Rectal smooth muscle tissue (tissue), 1 donor: ENCODE data around the gene MARK3.

Experiments used
- H3K27ac ChIP-seq: one replicate; pipeline ENCODE4 v1.7.0; 2013; ENCODE audit warnings: low read depth, low read length, inconsistent platforms
- H3K27me3 ChIP-seq: one replicate; pipeline ENCODE4 v1.7.0; 2013; ENCODE audit warnings: low read length; ENCODE audit not compliant: control insufficient read depth, insufficient read depth
- H3K36me3 ChIP-seq: one replicate; pipeline ENCODE4 v1.7.0; 2013; ENCODE audit warnings: low read length; ENCODE audit not compliant: control insufficient read depth, insufficient read depth
- H3K4me1 ChIP-seq: one replicate; pipeline ENCODE4 v1.7.0; 2013; ENCODE audit warnings: low read length; ENCODE audit not compliant: control insufficient read depth, insufficient read depth
- H3K4me3 ChIP-seq: one replicate; pipeline ENCODE4 v1.7.0; 2013; ENCODE audit warnings: low read length
- H3K9ac ChIP-seq: one replicate; pipeline ENCODE4 v1.7.0; 2013; ENCODE audit warnings: low read length

MARK3 gene

DNA sequence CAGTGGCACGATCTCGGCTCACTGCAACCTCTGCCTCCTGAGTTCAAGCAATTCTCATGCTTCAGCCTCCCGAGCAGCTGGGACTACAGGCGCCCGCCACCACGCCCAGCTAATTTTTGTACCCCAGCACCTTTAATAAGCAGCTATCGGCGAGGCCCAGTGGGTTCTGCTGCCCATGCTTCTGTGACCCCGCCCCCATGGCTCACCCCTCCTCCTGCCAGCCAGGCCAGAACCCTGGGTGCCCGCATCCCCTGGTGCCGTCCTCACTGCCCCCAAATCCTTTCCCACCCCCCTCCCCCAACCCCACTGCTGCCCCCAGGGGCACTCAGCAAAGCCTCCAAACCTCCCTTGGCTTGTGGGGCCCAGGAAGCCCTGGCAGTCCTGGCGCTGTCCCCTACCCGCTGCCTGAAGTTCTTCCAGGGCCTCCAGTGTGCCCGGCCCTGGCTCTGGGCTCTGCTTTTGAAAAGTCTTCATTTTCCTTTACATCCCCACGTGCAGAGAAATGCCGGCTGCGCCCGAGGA lies 162.8 kb downstream of the MARK3 start:
- Histone ChIP-seq H3K4me3 (no peak overlapping the region), H3K4me1 (peaks cover 67% of the 10 kb centered on the region), H3K9ac (no peak overlapping the region), H3K27me3 (no peaks in the 10 kb centered on the region), H3K36me3 (no peaks in the 10 kb centered on the region), H3K27ac (peak overlapping the region; percentile 4)

DNA sequence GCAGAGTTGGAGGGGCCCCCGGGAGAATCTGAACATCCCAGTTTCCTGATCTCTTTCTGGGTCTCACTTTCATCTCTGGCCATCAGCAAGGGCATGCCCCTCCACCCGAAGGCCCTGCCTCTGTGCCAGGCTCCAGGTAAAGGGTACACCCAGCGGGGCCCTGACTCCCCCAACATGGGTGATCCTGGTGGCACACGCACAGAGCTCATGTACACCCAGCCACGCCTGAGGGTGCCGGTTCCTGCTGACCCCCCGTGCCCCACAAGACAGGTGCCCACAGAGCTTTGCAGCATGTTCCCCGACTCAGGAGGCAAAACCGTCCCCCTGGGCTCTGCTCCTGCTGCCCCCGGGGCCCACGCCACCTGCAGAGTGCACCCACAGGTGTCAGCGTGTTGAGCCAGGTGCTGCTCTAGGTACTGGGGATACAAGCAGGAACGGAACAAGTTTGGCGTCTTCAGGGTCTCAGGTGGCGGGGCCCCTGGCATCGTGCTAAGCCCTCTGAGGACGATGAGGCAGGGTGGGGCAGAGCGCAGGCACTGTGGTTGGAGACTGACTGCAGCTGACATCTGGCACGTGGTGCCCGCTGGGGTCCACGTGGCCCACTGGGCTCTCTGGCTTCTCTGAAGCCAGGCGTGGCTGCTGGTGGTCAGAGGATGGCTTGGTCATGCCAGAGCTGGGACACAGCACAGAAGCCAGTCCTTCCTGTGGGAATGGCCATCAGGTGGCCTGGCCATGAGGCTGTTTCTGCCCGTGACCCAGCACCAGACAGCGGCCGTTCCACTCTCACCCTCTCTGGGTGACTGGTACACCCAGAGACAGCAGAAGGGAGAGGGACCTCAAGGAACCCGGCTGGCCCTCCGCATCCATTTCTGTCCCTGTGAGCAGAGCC lies 163.5 kb downstream of the MARK3 start:
- no peaks in the 10 kb centered on the region for H3K36me3 ChIP-seq
- H3K27ac ChIP-seq = peak overlapping the region; percentile 98
- peaks cover 60% of the 10 kb centered on the region for H3K4me1 ChIP-seq
- no peak overlapping the region for H3K9ac ChIP-seq
- H3K4me3 ChIP-seq = no peak overlapping the region
- no peaks in the 10 kb centered on the region for H3K27me3 ChIP-seq

DNA sequence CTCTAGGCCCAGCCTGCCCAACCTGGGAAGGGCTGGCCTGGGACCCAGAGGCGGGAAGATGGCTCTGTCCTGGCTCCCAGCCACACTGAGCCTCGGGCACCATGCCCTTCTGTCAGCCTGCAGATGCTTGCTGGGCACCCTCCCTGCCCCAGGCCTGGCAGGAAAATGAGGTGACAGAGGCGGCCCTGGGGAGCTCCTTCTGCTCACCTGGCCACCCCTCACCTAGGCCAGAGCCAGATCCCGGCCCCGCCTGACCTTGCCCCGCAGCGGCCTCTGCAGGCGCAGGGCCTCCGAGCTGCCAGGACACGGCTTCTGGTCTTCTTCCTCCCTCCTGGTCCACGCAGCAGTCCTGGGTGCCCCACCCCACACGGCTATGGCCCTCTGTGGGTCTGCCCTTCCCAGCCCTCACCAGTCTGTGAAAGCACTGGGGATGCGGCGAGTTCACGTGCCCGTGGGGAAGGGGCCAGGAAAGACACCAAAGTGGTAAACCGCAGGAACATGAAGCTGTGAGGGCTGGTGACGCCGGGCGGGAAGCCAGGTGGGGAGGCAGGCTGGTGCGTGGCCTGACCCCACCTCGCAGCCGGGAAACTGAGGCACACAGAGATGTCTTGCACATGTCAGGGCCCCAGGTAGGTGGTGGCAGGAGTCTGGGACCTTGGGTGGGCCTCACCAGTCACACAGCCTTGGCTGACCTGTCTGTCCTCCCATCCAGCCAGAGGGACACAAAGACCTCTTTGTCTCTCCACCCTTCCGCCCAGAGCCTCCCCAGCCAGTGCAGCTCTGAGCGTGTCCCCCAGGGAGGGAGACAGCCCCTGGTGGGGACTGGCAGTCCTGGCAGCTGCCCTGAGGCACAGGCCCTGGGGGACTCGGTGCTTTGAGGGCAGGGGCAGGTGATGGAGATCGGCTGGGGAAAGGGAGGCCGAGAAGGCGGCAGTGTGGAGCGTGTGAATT lies 164.4 kb downstream of the MARK3 start:
- peak overlapping the region; percentile 98 for H3K27ac ChIP-seq

DNA sequence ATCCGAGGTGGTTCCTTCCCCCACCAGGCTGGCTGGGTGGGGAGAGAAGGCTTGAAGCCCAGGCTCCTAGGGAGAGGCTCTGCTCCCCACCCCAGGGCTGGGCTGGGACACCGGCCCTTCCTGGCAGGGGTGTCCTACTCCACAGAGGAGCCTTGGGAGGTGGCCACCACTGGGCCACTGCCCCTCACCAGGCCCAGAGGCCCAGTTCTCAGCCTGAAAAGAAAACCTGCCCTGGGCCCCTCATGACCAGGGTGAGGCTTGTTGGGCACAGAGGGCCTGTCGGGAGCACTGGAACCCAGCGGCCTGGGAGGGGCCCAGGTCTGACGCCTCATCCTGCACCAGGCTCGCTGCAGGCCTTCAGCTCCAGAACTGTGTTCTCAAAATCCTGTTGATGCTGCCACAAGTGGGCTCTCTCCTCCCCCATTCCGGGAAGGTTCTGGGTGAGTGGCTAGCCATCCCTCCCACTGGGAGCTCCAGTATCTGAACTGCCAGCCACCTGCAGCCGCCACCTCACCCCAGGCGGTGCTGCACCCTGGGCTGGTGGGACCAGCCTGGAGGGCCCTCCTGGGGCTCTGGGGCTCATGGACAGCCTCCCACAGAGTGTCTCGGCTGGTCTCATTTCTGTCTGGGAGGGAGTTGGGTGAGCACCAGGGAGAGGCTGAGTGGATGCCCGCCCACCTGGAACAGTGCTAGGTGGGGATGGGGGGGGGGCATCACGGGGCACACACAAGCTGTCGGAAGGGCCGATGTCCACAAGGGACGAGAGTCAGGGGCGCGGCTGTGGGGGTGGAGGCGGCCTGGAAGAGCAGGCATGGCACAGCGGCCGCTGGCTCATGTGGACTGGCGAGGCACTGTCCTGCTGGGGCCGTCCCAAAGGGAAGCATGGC lies 165.5 kb downstream of the MARK3 start:
- Histone ChIP-seq H3K4me3 (peak overlapping the region; percentile 49), H3K9ac (no peak overlapping the region), H3K27me3 (no peaks in the 10 kb centered on the region), H3K36me3 (no peaks in the 10 kb centered on the region), H3K27ac (peak overlapping the region; percentile 98), H3K4me1 (peaks cover 47% of the 10 kb centered on the region)

More for the DNA sequence above, 164.4 kb downstream of the MARK3 start:
- H3K4me3 ChIP-seq = no peak overlapping the region
- H3K36me3 ChIP-seq = no peaks in the 10 kb centered on the region
- no peaks in the 10 kb centered on the region for H3K27me3 ChIP-seq
- peaks cover 52% of the 10 kb centered on the region for H3K4me1 ChIP-seq
- no peak overlapping the region for H3K9ac ChIP-seq

DNA sequence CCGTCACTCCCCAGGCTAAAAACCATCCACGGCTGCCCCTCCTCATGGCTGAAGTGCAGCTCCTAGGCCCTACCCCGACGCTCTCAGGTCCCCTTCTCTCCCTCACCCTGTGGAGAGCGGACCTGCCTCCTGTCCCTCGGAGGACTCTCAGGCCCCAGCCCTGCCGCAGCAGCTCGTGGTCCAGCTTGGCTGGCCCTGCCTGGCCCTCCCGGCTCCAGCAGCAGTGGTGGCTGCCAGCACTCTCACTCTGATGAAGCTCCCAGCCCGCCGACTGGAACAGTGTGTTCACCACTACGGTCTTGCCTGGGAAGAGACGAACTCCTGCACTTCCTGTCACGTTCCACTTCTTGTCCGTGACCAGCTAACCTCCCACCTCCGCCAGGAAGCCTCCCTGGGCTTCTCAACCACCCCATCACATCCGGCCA lies 166.1 kb downstream of the MARK3 start:
- Histone ChIP-seq H3K9ac (no peak overlapping the region), H3K36me3 (no peaks in the 10 kb centered on the region), H3K4me3 (peak overlapping the region; percentile 49), H3K27ac (peak overlapping the region; percentile 98), H3K27me3 (no peaks in the 10 kb centered on the region), H3K4me1 (peaks cover 45% of the 10 kb centered on the region)

DNA sequence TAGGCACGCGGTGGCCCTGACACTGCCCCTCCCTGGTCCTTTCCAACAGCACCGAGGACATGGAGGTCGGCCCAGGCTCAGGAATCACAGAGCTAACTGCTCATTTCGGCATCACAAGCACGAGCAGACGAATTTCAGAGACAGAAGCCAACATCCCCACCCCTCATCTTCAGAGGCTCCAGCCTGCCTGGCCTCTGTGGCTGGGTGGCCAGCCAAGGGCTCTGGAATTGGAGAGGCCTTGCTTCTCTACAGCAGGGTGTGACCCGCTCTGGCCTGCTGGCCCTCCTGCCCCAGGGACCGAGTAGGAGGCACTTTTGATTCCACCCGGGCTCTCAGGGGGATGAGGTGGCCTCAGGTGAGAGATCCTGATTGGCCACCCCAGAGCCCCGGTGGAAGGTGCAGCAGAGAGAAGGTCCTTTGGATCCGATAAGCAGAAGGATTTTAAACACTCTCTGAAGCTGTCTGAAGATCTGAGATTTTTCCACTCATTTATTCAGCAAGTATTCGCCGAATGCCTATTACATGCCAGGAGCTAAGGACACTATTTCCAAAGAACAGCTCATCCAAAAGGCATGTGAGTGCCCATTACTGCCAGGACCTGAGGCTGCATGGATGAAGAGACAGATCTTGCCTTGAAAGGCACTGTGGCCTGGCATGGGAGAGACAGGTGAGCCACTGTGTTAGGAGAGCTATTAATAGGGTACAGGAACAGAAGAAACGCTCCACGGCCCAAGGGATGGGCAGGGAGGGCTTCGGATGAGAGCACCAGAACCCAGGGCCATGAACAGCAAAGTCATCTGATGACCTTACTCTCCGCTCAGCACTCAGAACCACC lies 167.0 kb downstream of the MARK3 start:
- peaks cover 45% of the 10 kb centered on the region for H3K4me1 ChIP-seq
- H3K9ac ChIP-seq = no peak overlapping the region
- no peaks in the 10 kb centered on the region for H3K27me3 ChIP-seq
- H3K27ac ChIP-seq = peak overlapping the region; percentile 98
- H3K36me3 ChIP-seq = no peaks in the 10 kb centered on the region
- H3K4me3 ChIP-seq = peak overlapping the region; percentile 49

DNA sequence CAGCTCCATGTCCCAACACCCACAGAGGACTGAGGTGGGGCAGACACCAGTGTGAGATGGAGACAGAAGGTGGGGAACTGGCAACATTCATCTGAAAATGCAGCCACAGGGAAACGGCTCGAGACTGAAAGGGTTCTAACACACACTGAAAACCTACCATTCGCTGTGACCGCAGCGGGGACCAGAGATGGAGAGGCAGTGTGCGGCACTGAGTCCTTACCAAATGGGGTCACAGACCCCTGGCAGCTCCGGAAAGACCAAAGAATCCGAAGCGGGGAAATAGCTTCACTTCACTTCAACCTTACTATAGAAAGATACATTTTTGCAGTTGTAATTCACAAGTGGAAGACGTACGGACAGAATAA lies 167.6 kb downstream of the MARK3 start:
- H3K9ac ChIP-seq = no peak overlapping the region
- H3K27me3 ChIP-seq = no peaks in the 10 kb centered on the region
- H3K4me1 ChIP-seq = peaks cover 47% of the 10 kb centered on the region
- H3K27ac ChIP-seq = peak overlapping the region; percentile 98
- no peak overlapping the region for H3K4me3 ChIP-seq
- no peaks in the 10 kb centered on the region for H3K36me3 ChIP-seq
